Measurements from ENCODE around the gene SUMO1.
A peak's percentile ranks its signal among the peaks of the same experiment; 100 is the strongest.

Gene SUMO1

GRCh38 chr2:202193305-202193704 is 45.1 kb downstream of the SUMO1 start:
- Histone ChIP-seq H3K4me1 (ENCODE audit: control insufficient read depth, insufficient read depth, low read length) (no peaks in the 10 kb centered on the region), H3K36me3 (ENCODE audit: control insufficient read depth, insufficient read depth, low read length) (no peaks in the 10 kb centered on the region), H3K27ac (ENCODE audit: low read depth, low read length) (no peak overlapping the region), H3K27me3 (ENCODE audit: control insufficient read depth, insufficient read depth, low read length) (no peaks in the 10 kb centered on the region), H3K9ac (ENCODE audit: low read length) (no peak overlapping the region), H3K4me3 (ENCODE audit: low read length) (no peak overlapping the region)

- H3K4me1 ChIP-seq (ENCODE audit: control insufficient read depth, insufficient read depth, low read length), result no peaks in the 10 kb centered on the region
- no peaks in the 10 kb centered on the region for H3K27me3 ChIP-seq (ENCODE audit: control insufficient read depth, insufficient read depth, low read length)
- no peak overlapping the region for H3K4me3 ChIP-seq (ENCODE audit: low read length)
- no peak overlapping the region for H3K9ac ChIP-seq (ENCODE audit: low read length)
- no peaks in the 10 kb centered on the region for H3K36me3 ChIP-seq (ENCODE audit: control insufficient read depth, insufficient read depth, low read length)
- H3K27ac ChIP-seq (ENCODE audit: low read depth, low read length), result no peak overlapping the region
These were observed 50.8 kb downstream of the SUMO1 start for GRCh38 chr2:202187570-202187969.

GRCh38 chr2:202186641-202187202 is 51.7 kb downstream of the SUMO1 start:
- Histone ChIP-seq H3K36me3 (ENCODE audit: control insufficient read depth, insufficient read depth, low read length) (no peaks in the 10 kb centered on the region), H3K9ac (ENCODE audit: low read length) (no peak overlapping the region), H3K4me3 (ENCODE audit: low read length) (no peak overlapping the region), H3K27ac (ENCODE audit: low read depth, low read length) (no peak overlapping the region), H3K4me1 (ENCODE audit: control insufficient read depth, insufficient read depth, low read length) (no peaks in the 10 kb centered on the region), H3K27me3 (ENCODE audit: control insufficient read depth, insufficient read depth, low read length) (no peaks in the 10 kb centered on the region)

- Histone ChIP-seq H3K4me3 (ENCODE audit: low read length) (no peak overlapping the region), H3K36me3 (ENCODE audit: control insufficient read depth, insufficient read depth, low read length) (no peaks in the 10 kb centered on the region), H3K27ac (ENCODE audit: low read depth, low read length) (no peak overlapping the region), H3K27me3 (ENCODE audit: control insufficient read depth, insufficient read depth, low read length) (no peaks in the 10 kb centered on the region), H3K4me1 (ENCODE audit: control insufficient read depth, insufficient read depth, low read length) (no peaks in the 10 kb centered on the region), H3K9ac (ENCODE audit: low read length) (no peak overlapping the region)
These were observed 53.2 kb downstream of the SUMO1 start for GRCh38 chr2:202185156-202185555.

- H3K4me1 ChIP-seq (ENCODE audit: control insufficient read depth, insufficient read depth, low read length), result no peaks in the 10 kb centered on the region
- no peaks in the 10 kb centered on the region for H3K36me3 ChIP-seq (ENCODE audit: control insufficient read depth, insufficient read depth, low read length)
- no peak overlapping the region for H3K9ac ChIP-seq (ENCODE audit: low read length)
- no peak overlapping the region for H3K27ac ChIP-seq (ENCODE audit: low read depth, low read length)
- H3K4me3 ChIP-seq (ENCODE audit: low read length), result no peak overlapping the region
- H3K27me3 ChIP-seq (ENCODE audit: control insufficient read depth, insufficient read depth, low read length), result no peaks in the 10 kb centered on the region
These were observed 53.8 kb downstream of the SUMO1 start for GRCh38 chr2:202184557-202184956.

GRCh38 chr2:202178346-202178958 is 59.9 kb downstream of the SUMO1 start:
- Histone ChIP-seq H3K4me3 (ENCODE audit: low read length) (no peak overlapping the region), H3K36me3 (ENCODE audit: control insufficient read depth, insufficient read depth, low read length) (no peaks in the 10 kb centered on the region), H3K27me3 (ENCODE audit: control insufficient read depth, insufficient read depth, low read length) (no peaks in the 10 kb centered on the region), H3K27ac (ENCODE audit: low read depth, low read length) (no peak overlapping the region), H3K4me1 (ENCODE audit: control insufficient read depth, insufficient read depth, low read length) (no peaks in the 10 kb centered on the region), H3K9ac (ENCODE audit: low read length) (no peak overlapping the region)

- Histone ChIP-seq H3K4me1 (ENCODE audit: control insufficient read depth, insufficient read depth, low read length) (no peaks in the 10 kb centered on the region), H3K27ac (ENCODE audit: low read depth, low read length) (peak overlapping the region; percentile 38), H3K27me3 (ENCODE audit: control insufficient read depth, insufficient read depth, low read length) (no peaks in the 10 kb centered on the region), H3K36me3 (ENCODE audit: control insufficient read depth, insufficient read depth, low read length) (no peaks in the 10 kb centered on the region), H3K9ac (ENCODE audit: low read length) (no peak overlapping the region), H3K4me3 (ENCODE audit: low read length) (no peak overlapping the region)
These were observed 65.8 kb downstream of the SUMO1 start for GRCh38 chr2:202172439-202173211.

GRCh38 chr2:202171241-202171825 is 67.1 kb downstream of the SUMO1 start:
- Histone ChIP-seq H3K4me1 (ENCODE audit: control insufficient read depth, insufficient read depth, low read length) (no peaks in the 10 kb centered on the region), H3K9ac (ENCODE audit: low read length) (no peak overlapping the region), H3K4me3 (ENCODE audit: low read length) (no peak overlapping the region), H3K36me3 (ENCODE audit: control insufficient read depth, insufficient read depth, low read length) (no peaks in the 10 kb centered on the region), H3K27ac (ENCODE audit: low read depth, low read length) (peak overlapping the region; percentile 19), H3K27me3 (ENCODE audit: control insufficient read depth, insufficient read depth, low read length) (no peaks in the 10 kb centered on the region)

- H3K27me3 ChIP-seq (ENCODE audit: control insufficient read depth, insufficient read depth, low read length), result no peaks in the 10 kb centered on the region
- H3K4me3 ChIP-seq (ENCODE audit: low read length), result no peak overlapping the region
- H3K4me1 ChIP-seq (ENCODE audit: control insufficient read depth, insufficient read depth, low read length), result no peaks in the 10 kb centered on the region
- H3K9ac ChIP-seq (ENCODE audit: low read length), result no peak overlapping the region
- no peak overlapping the region for H3K27ac ChIP-seq (ENCODE audit: low read depth, low read length)
- H3K36me3 ChIP-seq (ENCODE audit: control insufficient read depth, insufficient read depth, low read length), result no peaks in the 10 kb centered on the region
These were observed 68.5 kb downstream of the SUMO1 start for GRCh38 chr2:202169832-202170424.

- Histone ChIP-seq H3K9ac (ENCODE audit: low read length) (no peak overlapping the region), H3K27me3 (ENCODE audit: control insufficient read depth, insufficient read depth, low read length) (no peaks in the 10 kb centered on the region), H3K36me3 (ENCODE audit: control insufficient read depth, insufficient read depth, low read length) (no peaks in the 10 kb centered on the region), H3K4me3 (ENCODE audit: low read length) (no peak overlapping the region), H3K4me1 (ENCODE audit: control insufficient read depth, insufficient read depth, low read length) (no peaks in the 10 kb centered on the region), H3K27ac (ENCODE audit: low read depth, low read length) (no peak overlapping the region)
These were observed 69.3 kb downstream of the SUMO1 start for GRCh38 chr2:202169131-202169530.

GRCh38 chr2:202165945-202166344 is 72.5 kb downstream of the SUMO1 start:
- Histone ChIP-seq H3K36me3 (ENCODE audit: control insufficient read depth, insufficient read depth, low read length) (no peaks in the 10 kb centered on the region), H3K9ac (ENCODE audit: low read length) (no peak overlapping the region), H3K27me3 (ENCODE audit: control insufficient read depth, insufficient read depth, low read length) (no peaks in the 10 kb centered on the region), H3K27ac (ENCODE audit: low read depth, low read length) (no peak overlapping the region), H3K4me3 (ENCODE audit: low read length) (no peak overlapping the region), H3K4me1 (ENCODE audit: control insufficient read depth, insufficient read depth, low read length) (no peaks in the 10 kb centered on the region)

GRCh38 chr2:202165208-202165607 is 73.2 kb downstream of the SUMO1 start:
- Histone ChIP-seq H3K9ac (ENCODE audit: low read length) (no peak overlapping the region), H3K27me3 (ENCODE audit: control insufficient read depth, insufficient read depth, low read length) (no peaks in the 10 kb centered on the region), H3K36me3 (ENCODE audit: control insufficient read depth, insufficient read depth, low read length) (no peaks in the 10 kb centered on the region), H3K4me3 (ENCODE audit: low read length) (no peak overlapping the region), H3K4me1 (ENCODE audit: control insufficient read depth, insufficient read depth, low read length) (no peaks in the 10 kb centered on the region), H3K27ac (ENCODE audit: low read depth, low read length) (no peak overlapping the region)
